GM23338 (cell line): ENCODE measurements around the gene CD59.

Experiments
- EZH2 ChIP-seq: fragments of 200-600 bp; sonication (generic); IDR thresholded peaks from one replicate; pipeline ENCODE4 v1.8.0; 2017; ENCODE audit warnings: antibody characterized with exemption, mild to moderate bottlenecking, low read depth; ENCODE audit not compliant: unreplicated experiment
- EZH2phosphoT487 ChIP-seq: fragments of 200-600 bp; sonication (generic); IDR thresholded peaks from one replicate; pipeline ENCODE4 v1.8.1; 2018; ENCODE audit warnings: antibody characterized with exemption; ENCODE audit not compliant: unreplicated experiment
- NANOG ChIP-seq: IDR thresholded peaks from 2 replicates; pipeline ENCODE4 v1.6.1; 2016; ENCODE audit warnings: antibody characterized with exemption, borderline replicate concordance
- POLR2AphosphoS5 ChIP-seq: IDR thresholded peaks from 2 replicates; pipeline ENCODE4 v1.6.1; 2016; ENCODE audit warnings: antibody characterized with exemption, low read depth
- STAT1 ChIP-seq: IDR thresholded peaks from one replicate; pipeline ENCODE4 v1.6.1; 2016; ENCODE audit warnings: antibody characterized with exemption; ENCODE audit not compliant: unreplicated experiment
- ZNF331 ChIP-seq: fragments of 250-450 bp; sonication (Bioruptor Pico); IDR thresholded peaks from 2 replicates; pipeline ENCODE4 v1.5.0; 2020; ENCODE audit warnings: low read depth, mild to moderate bottlenecking, moderate library complexity
- TF ChIP-seq, protein P1 (sequence below), 2 experiments: fragments of 200-600 bp in 1 of 2; sonication (generic) in 1 of 2; conservative IDR thresholded peaks; 2 replicates each; pipeline versions ENCODE4 v1.5.1 to v1.6.1; 2016 to 2017; ENCODE audit warnings: antibody characterized with exemption in 2 of 2, low read depth in 2 of 2, mild to moderate bottlenecking in 2 of 2, moderate library complexity in 1 of 2

DNA sequence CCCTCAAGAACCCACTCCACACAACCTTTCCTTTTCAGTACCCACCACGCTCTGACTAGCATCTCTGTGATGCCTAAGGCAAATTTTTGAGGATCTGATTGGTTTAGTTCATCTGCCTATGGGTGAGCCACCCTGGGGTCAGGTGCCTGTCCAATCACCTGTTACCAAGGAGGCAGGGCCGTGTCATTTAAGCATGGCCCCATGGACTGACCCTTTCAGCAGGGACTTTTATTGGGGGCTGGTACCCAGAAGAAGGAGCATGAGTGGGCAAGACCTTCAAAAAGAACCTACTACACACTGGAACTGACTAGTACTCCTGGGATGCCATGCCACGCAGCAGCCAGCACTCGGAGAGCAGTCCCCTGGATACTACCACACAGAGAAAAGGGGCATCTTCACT is 64.0 kb downstream of the CD59 start:
- TF ChIP-seq, protein P1, sequence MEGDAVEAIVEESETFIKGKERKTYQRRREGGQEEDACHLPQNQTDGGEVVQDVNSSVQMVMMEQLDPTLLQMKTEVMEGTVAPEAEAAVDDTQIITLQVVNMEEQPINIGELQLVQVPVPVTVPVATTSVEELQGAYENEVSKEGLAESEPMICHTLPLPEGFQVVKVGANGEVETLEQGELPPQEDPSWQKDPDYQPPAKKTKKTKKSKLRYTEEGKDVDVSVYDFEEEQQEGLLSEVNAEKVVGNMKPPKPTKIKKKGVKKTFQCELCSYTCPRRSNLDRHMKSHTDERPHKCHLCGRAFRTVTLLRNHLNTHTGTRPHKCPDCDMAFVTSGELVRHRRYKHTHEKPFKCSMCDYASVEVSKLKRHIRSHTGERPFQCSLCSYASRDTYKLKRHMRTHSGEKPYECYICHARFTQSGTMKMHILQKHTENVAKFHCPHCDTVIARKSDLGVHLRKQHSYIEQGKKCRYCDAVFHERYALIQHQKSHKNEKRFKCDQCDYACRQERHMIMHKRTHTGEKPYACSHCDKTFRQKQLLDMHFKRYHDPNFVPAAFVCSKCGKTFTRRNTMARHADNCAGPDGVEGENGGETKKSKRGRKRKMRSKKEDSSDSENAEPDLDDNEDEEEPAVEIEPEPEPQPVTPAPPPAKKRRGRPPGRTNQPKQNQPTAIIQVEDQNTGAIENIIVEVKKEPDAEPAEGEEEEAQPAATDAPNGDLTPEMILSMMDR (conservative IDR thresholded peaks at IDR 0.05; ENCODE audit: low read depth in 2 of 2) = no peak
- TF ChIP-seq EZH2 = no peak
- TF ChIP-seq EZH2phosphoT487 = no peak
- TF ChIP-seq NANOG = no peak
- no peak for TF ChIP-seq POLR2AphosphoS5
- no peak for TF ChIP-seq STAT1
- no peak for TF ChIP-seq ZNF331 (CRISPR knock-in tag)
